Pancreas (tissue), 10 donors: Measurements from ENCODE around the gene NCOA3. TPM values are rescaled to one million over a fixed set of nuclear protein-coding genes. Genes with fewer than 3 reads are reported as not detected.
A peak's percentile ranks its signal among the peaks of the same experiment; 100 is the strongest.

Experiments
- ATAC-seq, 4 donors: fragments of 200-7000 bp; cut with Tn5 transposase; one replicate each; pipeline versions ENCODE4 v1.8.0 to v1.9.1; 2020; ENCODE audit warnings: mild to moderate bottlenecking in 4 of 4, moderate library complexity in 4 of 4
- DNase-seq, 6 donors: peaks; one replicate each; pipeline ENCODE4 v3.0.0-alpha.2; 2020
- FAIRE-seq: peaks from 2 replicates; lab custom pipeline; 2012; peaks lifted over from hg19 to GRCh38; lab: Jason Lieb, UNC
- H3K27ac ChIP-seq, 4 donors: fragments of 200-600 bp; sonication (generic); 1 replicate in 3 of 4; 2 replicates in 1 of 4; pipeline versions ENCODE4 v1.5.0 to v1.8.0; 2020
- H3K27me3 ChIP-seq, 4 donors: fragments of 200-600 bp; one replicate each; pipeline ENCODE4 v1.8.0; 2021
- H3K36me3 ChIP-seq, 3 donors: fragments of 200-600 bp; sonication (generic) in 1 of 3; one replicate each; pipeline versions ENCODE4 v1.5.0 to v1.8.0; 2020 to 2021
- H3K4me1 ChIP-seq, 3 donors: fragments of 200-600 bp; one replicate each; pipeline ENCODE4 v1.8.0; 2021
- H3K4me3 ChIP-seq, 4 donors: fragments of 200-600 bp; sonication (generic) in 2 of 4; one replicate each; pipeline versions ENCODE4 v1.5.0 to v1.8.0; 2020 to 2021
- H3K9me3 ChIP-seq, 4 donors: fragments of 200-600 bp; one replicate each; pipeline ENCODE4 v1.8.0; 2021
- CTCF ChIP-seq, 4 donors: fragments of 200-600 bp; sonication (generic) in 3 of 4; IDR thresholded peaks; one replicate each; pipeline versions ENCODE4 v1.5.0 to v1.8.0; 2021; ENCODE audit warnings: antibody characterized with exemption in 4 of 4
- WGBS, 2 donors: extraction: QIAGEN DNeasy Blood & Tissue Kit; methylation state at CpG; one replicate each; pipeline ENCODE4 v1.1.7; 2013; 5-methylcytosine and 5-hydroxymethylcytosine counted together
- intact Hi-C, 3 donors: fragments of 100-400 bp; cut with DNase I; formaldehyde crosslinking; loops; one replicate each; pipeline versions ENCODE4 v1.11.1 to v1.14.2; 2022
- polyA plus RNA-seq, 2 donors: library from polyadenylated mRNA; stranded (reverse); fragments of 200-250 nt; gene quantifications; one replicate each; pipeline ENCODE4 v1.2.3, GENCODE V29; 2013
- total RNA-seq, 6 donors: library from RNA; stranded (reverse); fragmentation: NEBNext Ultra II Directional in 4 of 6; extraction: Animal tissue kit (Norgen Biotek cat#: 25700) in 4 of 6; gene quantifications; one replicate each; pipeline versions ENCODE4 v1.2.1 to v1.2.4, GENCODE V29; 2021 to 2023
- donor health status: healthy with polysubstance abuse.
- donor health status: DM: no; HTN: no; CAD: no; lungs with moderate emphysema.
- donor health status: DM: no; HTN: no; CAD: no.
- donor health status: control.
- donor health status: control.
- donor health status: Bipolar disorder and iron deficiency.
- donor health status: DM: yes; HTN: yes; CAD: no.
- donor health status: DM: no; HTN: no; CAD: no.
- donor health status: DM: no; HTN: no; CAD: no.
- donor health status: DM: yes; HTN: yes; CAD: no.

Gene NCOA3
- total and polyA plus RNA-seq, 8 donors: 3.6 to 17.4 (median 10.5) TPM

GRCh38 chr20:47465335-47466090 is 36.2 kb upstream of the NCOA3 start:
- Histone ChIP-seq H3K27me3 (no peaks in the 10 kb centered on the region), H3K4me3 (no peak overlapping the region), H3K9me3 (no peaks in the 10 kb centered on the region), H3K36me3 (no peaks in the 10 kb centered on the region), H3K4me1 (no peaks in the 10 kb centered on the region), H3K27ac (no peak overlapping the region)
- intact Hi-C loops: no loop called here
- FAIRE-seq: no peak
- WGBS, 2 donors: 87 to 92% methylated on average over 16 of the region's 16 CpGs
- no peak for ATAC-seq
- DNase-seq: no peak
- no peak for TF ChIP-seq CTCF (IDR thresholded peaks at IDR 0.05)

- intact Hi-C loops: no loop called here
- TF ChIP-seq CTCF (IDR thresholded peaks at IDR 0.05): no peak
- FAIRE-seq: no peak
Observed at GRCh38 chr20:47466213-47466612, 35.5 kb upstream of the NCOA3 start.

GRCh38 chr20:47466704-47467459 is 34.8 kb upstream of the NCOA3 start:
- no peaks in the 10 kb centered on the region for H3K9me3 ChIP-seq
- no peak for FAIRE-seq
- no peaks in the 10 kb centered on the region for H3K36me3 ChIP-seq
- no peak for DNase-seq
- TF ChIP-seq CTCF (IDR thresholded peaks at IDR 0.05): no peak
- ATAC-seq: no peak
- no peaks in the 10 kb centered on the region for H3K4me1 ChIP-seq
- H3K4me3 ChIP-seq: no peak overlapping the region
- no peak overlapping the region for H3K27ac ChIP-seq
- no peaks in the 10 kb centered on the region for H3K27me3 ChIP-seq
- 90 to 92% methylated on average over 15 of the region's 15 CpGs for whole genome bisulfite sequencing, 2 donors
- intact Hi-C loops: no loop called here

More at GRCh38 chr20:47466213-47466612, 35.5 kb upstream of the NCOA3 start:
- H3K27ac ChIP-seq: no peak overlapping the region
- ATAC-seq (no peak), DNase-seq (no peak)
- no peaks in the 10 kb centered on the region for H3K4me1 ChIP-seq
- no peaks in the 10 kb centered on the region for H3K27me3 ChIP-seq
- WGBS, 2 donors: 97 to 98% methylated on average over 2 of the region's 2 CpGs
- H3K36me3 ChIP-seq: no peaks in the 10 kb centered on the region
- H3K9me3 ChIP-seq: no peaks in the 10 kb centered on the region
- H3K4me3 ChIP-seq: no peak overlapping the region

- Histone ChIP-seq H3K9me3 (no peaks in the 10 kb centered on the region), H3K36me3 (no peaks in the 10 kb centered on the region), H3K4me1 (no peaks in the 10 kb centered on the region), H3K27ac (no peak overlapping the region), H3K27me3 (no peaks in the 10 kb centered on the region), H3K4me3 (no peak overlapping the region)
- TF ChIP-seq CTCF (IDR thresholded peaks at IDR 0.05): no peak
- intact Hi-C loops: no loop called here
- no peak for DNase-seq
- 39 to 45% methylated on average over 14 of the region's 14 CpGs for WGBS, 2 donors
- no peak for FAIRE-seq
- peak in 3 of 4 donors; percentile 44 to 81 (median 74) for ATAC-seq
Observed at GRCh38 chr20:47468290-47469050, 33.2 kb upstream of the NCOA3 start.
